Measurements from ENCODE around the gene ACSS1. TPM values are rescaled to one million over a fixed set of nuclear protein-coding genes. Genes with fewer than 3 reads are reported as not detected.

Gene ACSS1
- total RNA-seq, 1 experiment from 2014 or later: 17.6 TPM

DNA sequence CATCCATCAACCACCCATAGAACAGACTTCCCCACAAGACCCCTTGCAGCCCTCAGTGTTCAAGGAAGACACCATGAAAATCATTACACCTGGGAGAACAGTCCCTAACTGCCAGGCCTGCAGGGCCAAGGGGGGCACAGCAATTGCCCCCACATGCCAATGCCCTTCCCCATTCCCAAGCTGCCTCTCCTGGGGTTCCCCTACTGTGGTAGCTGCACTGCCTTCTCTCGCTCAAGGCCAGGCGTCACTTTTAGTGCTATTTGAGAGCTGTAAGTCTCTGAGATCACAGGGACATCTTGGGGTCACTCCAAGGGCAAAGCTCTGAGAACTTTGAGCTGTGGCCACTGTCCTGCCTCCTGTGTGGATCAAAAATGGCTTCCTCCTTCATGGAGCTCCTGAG, 6.0 kb upstream of the ACSS1 start:
- DNase-seq (ENCODE audit: low read depth): no peak
- in situ Hi-C loops (cut with HindIII; ENCODE audit: low pct_unique_long_range_greater_than_20kb, low sequenced_read_pairs): no loop called here

DNA sequence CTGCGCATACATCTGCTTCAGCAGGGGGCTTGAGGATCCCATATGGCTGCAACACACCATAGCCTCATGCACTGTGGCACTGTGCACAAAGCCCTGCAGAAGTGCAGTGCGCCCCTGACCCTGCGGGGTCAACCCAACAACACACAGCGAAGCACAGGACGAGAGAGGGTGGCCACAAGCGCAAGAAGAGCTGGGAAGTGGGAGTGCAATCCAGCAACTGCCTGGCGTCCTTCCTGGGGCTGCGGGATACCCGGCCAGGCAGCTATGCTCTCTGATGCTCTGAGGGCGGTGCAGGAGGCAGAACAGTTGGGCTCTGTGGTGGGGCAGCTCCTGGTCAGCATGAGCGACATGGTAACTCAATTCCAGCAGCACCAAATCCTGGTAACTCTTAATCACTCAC, 5.6 kb upstream of the ACSS1 start:
- DNase-seq (ENCODE audit: low read depth): no peak
- in situ Hi-C loops (cut with HindIII; ENCODE audit: low pct_unique_long_range_greater_than_20kb, low sequenced_read_pairs): no loop called here

DNA sequence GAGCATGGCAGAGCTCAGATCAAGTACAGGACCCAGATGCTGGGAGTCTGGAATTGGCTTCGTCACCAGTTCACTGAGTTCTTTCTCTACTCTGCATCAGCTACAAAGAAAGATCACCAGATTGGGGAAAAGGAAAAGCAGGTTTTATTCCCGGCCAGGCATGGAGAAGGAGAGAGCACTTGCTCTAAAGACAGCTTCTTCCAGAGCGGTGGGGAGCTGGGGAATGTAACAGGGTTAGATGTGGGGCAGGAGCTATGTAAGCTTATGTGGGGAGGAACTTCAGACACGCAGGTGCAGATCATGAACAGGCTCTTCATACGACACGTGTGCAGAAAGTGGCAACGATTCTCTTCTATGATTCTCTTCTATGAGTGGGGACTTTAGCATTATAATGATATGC, 4.9 kb upstream of the ACSS1 start:
- in situ Hi-C loops (cut with HindIII; ENCODE audit: low pct_unique_long_range_greater_than_20kb, low sequenced_read_pairs): no loop called here
- no peak for DNase-seq (ENCODE audit: low read depth)

DNA sequence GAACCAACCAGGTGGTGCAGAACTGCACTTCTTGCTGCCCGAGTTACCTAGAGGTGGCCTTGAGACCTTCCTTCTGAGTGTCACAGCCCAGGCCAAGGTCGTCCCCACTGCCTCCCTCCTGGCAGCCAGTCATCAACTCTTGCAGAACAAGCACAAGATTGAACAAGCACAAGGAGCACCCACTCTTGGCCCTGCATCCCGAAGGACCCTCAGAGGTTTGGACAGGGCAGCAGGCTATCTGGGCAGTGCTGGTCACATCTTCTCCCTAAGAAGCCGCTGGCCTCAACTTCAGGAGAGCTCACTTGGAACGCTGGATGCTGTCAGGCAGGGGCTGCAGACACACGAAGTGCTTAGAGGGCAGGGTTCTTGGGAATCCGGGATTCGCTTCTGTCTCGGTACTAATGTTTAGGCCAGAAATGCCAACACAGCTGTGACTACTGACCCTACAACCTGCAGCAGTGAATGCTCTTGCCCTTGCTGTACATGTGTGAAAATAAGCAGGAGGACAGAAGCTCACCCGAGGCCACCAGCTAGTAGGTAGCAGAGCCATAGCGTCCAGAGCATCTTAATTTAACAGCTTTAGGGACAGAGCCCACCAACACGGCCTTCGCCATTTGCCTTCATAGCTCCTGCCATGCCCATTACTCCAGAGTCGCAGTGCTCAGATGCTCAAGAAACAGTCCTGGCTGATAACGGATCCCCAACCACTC, 4.0 kb upstream of the ACSS1 start:
- no peak for DNase-seq (ENCODE audit: low read depth)
- in situ Hi-C loops (cut with HindIII; ENCODE audit: low pct_unique_long_range_greater_than_20kb, low sequenced_read_pairs): no loop called here

DNA sequence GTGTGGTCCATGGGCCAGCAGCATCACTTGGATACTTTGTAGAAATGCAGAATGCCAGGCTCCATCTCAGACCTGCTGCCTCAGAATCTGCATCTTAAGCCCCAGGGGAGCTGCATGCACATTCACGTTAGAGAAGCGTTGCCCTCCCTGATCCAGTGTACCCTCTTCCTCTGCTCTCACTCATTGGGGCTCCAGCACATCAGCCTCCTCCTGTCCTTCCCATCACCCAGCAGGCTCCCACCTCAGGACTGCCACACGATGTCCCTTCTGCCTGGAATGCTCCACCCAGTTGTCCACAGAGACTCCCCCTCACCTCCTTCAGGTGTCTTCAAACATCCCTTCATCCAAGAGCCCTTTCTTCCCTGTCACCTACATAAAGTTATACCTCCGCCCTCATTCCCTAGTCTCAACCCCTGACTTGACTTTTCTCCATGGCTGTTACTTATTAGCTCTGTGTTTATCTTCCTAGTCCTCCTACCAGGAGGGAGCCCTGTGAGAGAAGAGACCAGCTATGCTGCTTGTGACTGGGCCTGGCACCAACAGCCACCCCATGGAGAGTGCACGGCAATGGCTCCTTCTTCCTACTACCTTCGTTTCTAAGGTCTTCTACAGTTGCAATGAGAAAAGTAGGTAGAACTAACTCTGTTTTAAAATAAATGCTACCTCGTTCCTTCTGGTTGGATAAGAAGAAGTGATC, 3.3 kb upstream of the ACSS1 start:
- in situ Hi-C loops (cut with HindIII; ENCODE audit: low pct_unique_long_range_greater_than_20kb, low sequenced_read_pairs): no loop called here
- peak; percentile 49 for DNase-seq (ENCODE audit: low read depth)

DNA sequence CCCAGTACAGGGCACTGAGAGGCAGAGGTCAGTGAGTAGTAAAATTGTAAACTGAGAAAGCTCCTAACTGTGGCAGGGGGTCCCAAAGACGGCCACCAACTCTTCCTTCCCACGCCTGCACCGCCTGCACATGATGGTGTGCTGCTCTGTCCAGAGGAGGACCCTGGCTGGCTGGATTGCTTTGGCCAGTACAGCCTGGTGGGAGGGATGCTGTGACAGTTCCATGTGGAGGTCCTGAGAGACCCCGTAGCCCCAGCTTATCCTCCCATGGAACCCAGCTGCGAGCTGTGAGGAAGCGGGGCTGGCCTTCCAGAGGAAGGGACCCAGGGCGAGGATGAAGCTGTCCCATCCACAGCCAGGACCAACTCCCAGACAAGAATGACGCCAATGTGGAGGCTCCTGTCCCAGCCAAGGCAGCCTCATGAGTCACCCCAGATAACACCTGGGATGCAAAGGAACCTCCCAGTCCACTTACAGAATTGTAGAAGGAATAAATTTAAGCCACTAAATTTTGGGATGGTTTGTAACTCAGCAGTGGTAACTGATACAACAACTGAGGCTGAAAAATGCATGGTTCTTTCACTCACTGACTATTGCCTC, 2.0 kb upstream of the ACSS1 start:
- no peak for DNase-seq (ENCODE audit: low read depth)
- in situ Hi-C loops (cut with HindIII; ENCODE audit: low pct_unique_long_range_greater_than_20kb, low sequenced_read_pairs): no loop called here

DNA sequence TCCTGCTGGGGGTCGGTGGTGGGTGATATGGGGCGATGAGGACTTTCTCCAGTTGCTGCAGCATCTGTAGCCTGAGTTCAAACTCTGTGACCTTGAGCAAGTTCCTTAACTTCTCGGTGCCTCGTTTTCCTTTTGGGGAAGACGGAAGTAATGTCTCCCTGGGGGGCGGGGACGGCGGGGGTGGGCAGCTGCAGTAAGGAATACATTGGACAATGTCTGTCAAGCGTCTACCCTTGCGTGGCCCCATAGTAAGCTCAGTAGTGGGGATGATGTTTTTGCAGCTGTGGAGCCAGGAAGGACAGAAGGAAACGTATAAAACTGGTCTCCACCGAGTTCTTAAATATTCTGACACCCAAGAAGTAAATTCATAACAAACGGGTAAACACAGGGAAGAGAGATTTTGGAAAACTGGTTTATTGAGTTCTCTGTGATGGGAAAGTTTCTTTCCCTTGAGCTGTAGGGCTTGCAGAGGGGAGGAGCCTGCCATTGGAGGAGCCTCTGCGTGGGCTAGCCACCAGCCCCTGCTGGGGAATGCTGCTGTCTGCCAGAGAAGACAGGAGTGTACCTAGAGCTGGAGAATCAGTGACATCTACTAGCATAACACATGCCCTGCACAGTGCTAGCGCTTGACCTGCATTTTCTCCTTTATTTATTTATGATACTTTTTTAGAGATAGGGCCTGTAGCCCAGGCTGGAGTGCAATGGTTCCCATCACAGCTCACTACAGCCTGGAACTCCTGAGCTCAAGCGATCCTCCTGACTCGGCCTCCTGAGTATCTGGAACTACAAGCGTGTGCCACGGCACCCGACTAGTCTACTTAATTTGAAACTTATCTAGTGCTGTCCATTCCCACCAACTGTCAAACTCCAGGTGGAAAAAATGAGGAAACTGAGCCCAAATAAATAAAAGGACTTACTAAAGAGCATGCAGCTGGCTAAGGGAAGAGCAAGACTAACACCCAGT, 1.2 kb upstream of the ACSS1 start:
- DNase-seq (ENCODE audit: low read depth): no peak
- in situ Hi-C loops (cut with HindIII; ENCODE audit: low pct_unique_long_range_greater_than_20kb, low sequenced_read_pairs): no loop called here

DNA sequence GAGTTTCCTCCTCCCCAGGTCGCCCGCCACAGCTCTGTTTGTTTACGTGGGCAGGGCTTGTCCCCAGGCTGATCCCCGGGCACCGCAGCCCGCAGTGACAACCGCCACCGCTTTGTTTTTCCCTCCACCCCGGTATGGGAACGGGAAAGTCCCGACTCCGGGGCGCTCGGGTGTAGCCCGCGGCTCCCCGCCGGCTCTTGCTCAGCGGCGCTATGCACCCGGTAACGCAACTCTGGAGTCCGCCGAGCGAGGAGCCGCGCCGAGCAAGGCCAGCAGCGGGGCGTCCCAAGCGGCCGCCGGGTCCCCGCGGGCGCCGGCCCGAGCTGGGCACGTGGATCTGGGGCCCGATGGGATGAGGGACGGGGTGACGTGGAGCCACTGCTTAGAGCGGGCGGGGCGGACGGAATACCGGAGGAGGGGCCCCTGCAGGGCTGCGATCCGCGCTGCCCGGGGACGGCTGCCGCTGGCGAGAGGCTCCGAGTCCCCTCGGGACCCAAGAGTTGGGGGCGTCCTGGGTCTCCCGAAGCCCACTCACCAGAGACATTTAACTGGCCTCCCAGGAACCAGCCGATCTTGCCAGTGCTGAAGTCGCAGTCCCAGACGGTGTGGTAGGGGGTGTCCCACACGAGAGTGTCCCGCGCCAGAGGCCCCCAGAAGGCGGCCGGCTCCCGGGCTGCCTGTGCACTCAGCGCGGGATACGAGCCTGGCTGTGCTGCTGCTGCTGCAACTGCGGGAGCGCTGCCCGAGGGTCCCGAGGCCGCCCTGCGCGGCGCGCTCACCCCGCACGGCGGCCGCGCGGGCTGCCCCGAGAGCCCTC, 497 bp downstream of the ACSS1 start:
- in situ Hi-C loops (cut with HindIII; ENCODE audit: low pct_unique_long_range_greater_than_20kb, low sequenced_read_pairs): no loop called here

DNA sequence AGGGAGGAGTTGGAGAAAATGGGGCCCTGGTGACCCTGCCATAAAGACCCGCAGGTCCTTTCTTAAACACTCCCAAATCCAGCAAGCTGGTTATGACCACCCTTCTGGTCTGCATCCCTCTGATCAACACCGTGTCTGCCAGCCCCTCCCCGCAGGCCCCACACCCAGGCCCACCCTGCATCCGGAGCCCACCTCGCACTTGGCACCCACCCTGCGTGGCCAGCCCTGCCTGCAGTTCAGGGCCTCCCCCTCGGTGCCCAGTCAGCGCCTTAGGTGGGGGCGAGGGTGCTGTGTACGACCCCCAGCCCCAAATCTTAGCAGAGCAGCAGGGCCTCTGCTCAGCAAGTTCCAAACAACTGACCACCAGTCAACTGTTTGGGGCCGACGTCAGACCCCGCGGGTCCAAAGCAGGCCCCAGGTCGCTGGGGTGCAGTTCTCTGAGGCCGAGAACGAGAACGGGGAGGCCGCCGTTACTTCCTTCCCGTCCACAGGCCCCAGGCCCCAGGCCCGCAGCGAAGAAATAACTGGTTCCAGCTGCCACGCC, 1.2 kb downstream of the ACSS1 start:
- no peak for DNase-seq (ENCODE audit: low read depth)
- in situ Hi-C loops (cut with HindIII; ENCODE audit: low pct_unique_long_range_greater_than_20kb, low sequenced_read_pairs): no loop called here

More for the DNA sequence above, 497 bp downstream of the ACSS1 start:
- DNase-seq (ENCODE audit: low read depth): peak; percentile 70

DNA sequence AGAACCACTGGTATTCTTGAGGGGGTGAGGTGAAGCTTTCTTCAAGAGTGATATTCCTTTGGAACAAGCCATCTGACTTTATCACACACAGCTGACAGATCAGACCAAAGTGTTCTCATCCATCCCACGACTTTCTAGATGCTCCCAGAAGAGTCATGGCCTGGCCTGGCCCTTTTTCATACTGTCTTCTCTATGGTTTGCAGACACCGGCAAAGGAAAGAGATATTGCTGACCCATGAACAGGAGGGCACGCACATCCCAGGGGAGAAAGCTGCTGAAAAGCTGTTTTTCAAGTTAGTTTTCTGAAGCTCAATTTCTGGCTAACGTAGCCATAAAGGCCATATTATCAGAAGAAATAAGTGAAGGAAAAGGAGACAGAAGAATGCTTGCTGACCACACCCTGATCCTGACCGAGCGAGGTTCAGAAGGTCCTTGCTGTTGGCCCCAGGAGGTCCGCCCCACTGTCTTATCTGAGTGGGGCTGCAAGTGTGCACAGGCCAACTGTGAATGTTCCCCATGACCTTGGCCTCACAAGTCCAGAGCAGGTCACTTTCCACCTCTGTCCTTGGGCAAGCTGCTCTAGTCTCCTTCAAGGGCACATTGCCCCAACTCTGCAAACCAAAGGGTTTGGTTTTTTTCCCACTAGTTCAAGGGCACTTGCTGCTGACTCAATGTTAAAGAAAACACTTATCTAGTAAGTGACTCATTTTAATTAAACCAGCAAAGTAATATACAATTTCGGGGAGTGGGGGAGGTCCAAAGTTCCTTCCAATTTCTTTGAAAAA, 2.0 kb downstream of the ACSS1 start:
- in situ Hi-C loops (cut with HindIII; ENCODE audit: low pct_unique_long_range_greater_than_20kb, low sequenced_read_pairs): no loop called here
- DNase-seq (ENCODE audit: low read depth): no peak

DNA sequence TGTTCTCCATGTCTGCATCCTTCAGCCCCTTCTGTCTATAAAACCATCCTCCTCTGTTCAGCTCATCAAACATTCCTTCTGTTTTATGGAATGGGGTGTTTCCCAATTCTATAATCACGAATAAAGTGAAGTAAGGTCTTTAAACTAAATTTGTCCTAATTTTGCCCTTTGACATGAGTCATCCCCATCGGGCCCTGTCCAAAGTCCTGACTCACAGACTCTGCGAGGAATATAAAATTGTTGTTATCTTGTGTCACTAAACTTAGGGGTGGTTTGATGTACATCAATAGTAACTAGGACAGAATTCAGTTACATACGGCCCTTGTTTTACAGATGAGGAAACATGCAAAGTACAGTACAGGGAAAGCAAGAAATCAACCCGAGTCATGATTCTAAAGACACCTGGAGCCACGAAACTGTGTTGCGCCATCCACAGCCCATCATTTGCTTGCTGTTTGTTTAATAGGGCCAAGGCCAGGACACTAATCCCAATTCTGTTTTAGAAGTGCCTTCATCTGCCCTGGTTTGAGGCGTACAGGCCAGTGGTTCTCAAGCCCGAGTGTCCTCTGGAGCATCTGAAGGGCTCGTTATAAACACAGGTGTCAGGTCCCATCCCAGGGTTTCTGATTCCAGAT, 2.8 kb downstream of the ACSS1 start:
- no peak for DNase-seq (ENCODE audit: low read depth)
- in situ Hi-C loops (cut with HindIII; ENCODE audit: low pct_unique_long_range_greater_than_20kb, low sequenced_read_pairs): no loop called here

DNA sequence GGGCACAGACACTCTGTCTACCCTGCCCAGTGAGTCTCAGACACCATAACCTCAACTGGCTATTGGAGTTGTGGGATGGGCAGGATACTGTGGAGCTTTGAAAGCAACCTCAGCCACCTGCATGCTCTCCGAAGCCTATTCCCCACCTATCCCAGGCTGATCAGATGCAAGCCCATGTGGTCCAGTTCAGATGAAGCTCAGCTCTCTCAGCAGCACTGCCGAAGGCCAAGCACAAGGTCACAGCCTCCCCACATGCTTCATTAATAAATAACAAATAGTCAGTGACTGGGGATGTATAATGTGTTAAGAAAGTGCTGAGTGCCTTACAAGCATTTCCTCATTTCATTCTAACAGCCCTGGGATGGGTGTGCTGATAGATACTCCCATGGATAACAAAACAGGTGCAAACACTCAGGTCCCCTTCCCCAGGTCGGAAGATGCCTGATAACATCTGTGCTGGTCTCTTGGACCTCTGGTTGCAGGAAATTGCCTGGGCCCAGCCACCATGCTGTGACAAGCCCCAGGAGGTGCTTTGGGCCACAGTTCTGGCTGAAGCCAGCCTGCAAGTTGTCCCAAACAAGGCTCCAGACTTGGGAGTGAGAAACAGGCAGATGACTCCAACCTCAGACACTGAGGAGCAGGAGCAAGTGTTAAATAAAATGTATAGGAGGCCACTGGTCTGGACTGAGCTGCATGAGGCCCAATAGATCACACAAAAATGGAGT, 3.7 kb downstream of the ACSS1 start:
- peak; percentile 35 for DNase-seq (ENCODE audit: low read depth)
- in situ Hi-C loops (cut with HindIII; ENCODE audit: low pct_unique_long_range_greater_than_20kb, low sequenced_read_pairs): no loop called here

DNA sequence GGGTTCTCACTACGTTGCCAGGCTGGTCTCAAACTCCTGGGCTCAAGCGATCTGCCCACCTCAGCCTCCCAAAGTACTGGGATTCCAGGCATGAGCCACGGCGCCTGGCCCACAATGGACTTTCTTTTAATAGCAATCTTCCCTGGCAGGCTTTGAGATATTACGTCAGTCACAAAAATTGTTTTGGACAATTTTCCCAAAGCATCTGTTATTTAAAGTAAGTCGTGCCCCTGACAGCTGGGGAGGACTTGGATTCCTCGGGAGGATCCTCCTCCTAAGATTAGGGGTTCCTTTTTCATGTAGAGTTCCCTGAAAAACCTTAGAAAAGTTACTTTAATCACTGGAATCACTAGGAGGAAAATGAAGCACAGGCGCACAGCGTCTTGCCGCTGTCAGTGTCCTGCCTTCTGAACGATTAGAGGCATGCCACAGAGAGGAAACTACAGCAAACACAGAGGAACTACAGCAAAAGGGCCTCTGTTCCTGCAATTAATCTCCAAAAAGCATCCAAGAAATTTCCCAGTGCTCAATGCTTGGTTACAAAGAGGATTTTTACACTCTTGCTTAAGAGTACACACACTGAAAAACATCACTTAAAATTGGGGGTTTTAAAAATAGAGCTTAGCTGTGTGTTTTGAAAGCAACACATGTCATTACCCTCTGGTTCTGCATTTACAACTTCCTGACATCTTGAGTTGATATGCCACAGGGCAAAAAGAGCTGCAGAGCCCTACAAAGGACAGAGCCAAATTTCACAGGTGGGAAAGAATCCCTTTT, 4.5 kb downstream of the ACSS1 start:
- in situ Hi-C loops (cut with HindIII; ENCODE audit: low pct_unique_long_range_greater_than_20kb, low sequenced_read_pairs): no loop called here
- no peak for DNase-seq (ENCODE audit: low read depth)

DNA sequence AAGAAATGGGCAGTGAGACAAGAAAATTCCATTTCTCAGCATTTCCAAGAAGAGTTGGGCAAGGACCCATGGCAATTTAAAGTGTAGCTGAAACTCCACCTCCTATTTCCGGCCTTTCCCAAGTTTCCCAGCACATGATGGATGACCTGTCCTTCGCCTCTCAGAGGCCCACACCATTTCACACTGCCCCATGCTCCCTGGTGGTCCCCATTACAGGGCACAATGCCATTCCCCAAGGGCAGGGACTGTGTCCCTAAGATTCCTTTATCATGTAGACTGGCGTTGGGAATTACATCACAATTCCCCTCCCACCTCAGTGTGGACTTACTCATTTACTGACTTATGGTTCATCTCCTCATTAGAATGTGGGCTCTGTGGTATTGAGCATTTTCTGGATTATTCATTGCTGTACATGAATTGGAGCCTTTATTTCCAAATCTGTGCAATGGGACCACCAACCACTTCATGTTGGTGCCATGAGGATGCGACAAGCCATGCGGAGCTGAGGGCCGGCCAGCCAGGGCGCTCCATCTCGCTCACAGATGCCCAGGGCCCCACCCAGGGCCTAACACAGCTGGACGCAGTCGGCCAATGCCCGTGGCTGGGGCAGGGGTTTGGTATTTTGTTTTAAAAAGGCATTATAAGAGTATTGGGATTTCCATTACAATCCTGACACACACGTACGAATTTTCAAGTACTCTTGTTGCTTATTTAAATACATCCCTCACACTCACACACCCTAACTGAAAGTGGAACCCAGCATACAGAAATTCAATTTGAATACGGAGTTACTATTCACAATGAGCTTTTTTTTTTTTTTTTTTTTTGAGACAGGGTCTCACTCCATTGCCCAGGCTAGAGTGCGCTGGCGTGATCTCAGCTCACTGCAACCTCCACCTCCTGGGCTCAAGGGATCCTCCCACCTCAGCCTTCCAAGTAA, 5.4 kb downstream of the ACSS1 start:
- in situ Hi-C loops (cut with HindIII; ENCODE audit: low pct_unique_long_range_greater_than_20kb, low sequenced_read_pairs): no loop called here
- no peak for DNase-seq (ENCODE audit: low read depth)

Measured in Caki2 (cell line).